SK-N-SH (cell line): ENCODE measurements around the gene PARVG. TPM values are rescaled to one million over a fixed set of nuclear protein-coding genes. Genes with fewer than 3 reads are reported as not detected.

Experiments used
- CTCF ChIA-PET: fragments of 300-600, 350-600 bp; formaldehyde crosslinking; extraction: SDS; loops from one replicate; lab custom pipeline; 2021; lab: Yijun Ruan, JAX
- POLR2A ChIA-PET: fragments of 350-600 bp; sonication (Branson Sonifier 250); formaldehyde crosslinking; extraction: SDS; loops from one replicate; lab custom pipeline; 2020; ENCODE audit warnings: antibody characterized with exemption, inconsistent platforms; lab: Yijun Ruan, JAX
- DNase-seq: peaks from one replicate; pipeline ENCODE4 v3.0.0; 2012
- H2AFZ ChIP-seq: fragments of 200-600 bp; sonication (generic); 2 replicates; pipeline ENCODE4 v1.8.1; 2016; ENCODE audit warnings: antibody characterized with exemption, mild to moderate bottlenecking, low read depth
- H3F3A ChIP-seq: fragments of 200-600 bp; sonication (generic); replicated peaks from 2 replicates; pipeline ENCODE3; 2016; ENCODE audit warnings: antibody characterized with exemption, mild to moderate bottlenecking; ENCODE audit not compliant: insufficient read depth
- H3K27ac ChIP-seq, 2 experiments: fragments of 200-500 bp in 1 of 2; fragments of 200-600 bp in 1 of 2; sonication (Bioruptor generic) in 1 of 2; sonication (generic), shearing (Covaris generic) in 1 of 2; 2 replicates each; pipeline versions ENCODE4 v1.5.1 to v1.6.1; 2014 to 2016; ENCODE audit warnings: low read depth in 2 of 2, inconsistent platforms in 1 of 2, low read length in 1 of 2, mild to moderate bottlenecking in 1 of 2, mixed read lengths in 1 of 2
- H3K27me3 ChIP-seq: fragments of 200-600 bp; sonication (generic), shearing (Covaris generic); 2 replicates; pipeline ENCODE4 v1.6.1; 2016; ENCODE audit warnings: mixed run types; ENCODE audit not compliant: insufficient read depth
- H3K36me3 ChIP-seq, 2 experiments: fragments of 200-500 bp in 1 of 2; fragments of 200-600 bp in 1 of 2; sonication (Bioruptor generic) in 1 of 2; sonication (generic) in 1 of 2; replicated peaks in 1 of 2; 2 replicates each; pipeline versions ENCODE3 to v1.5.1; 2014 to 2016; ENCODE audit warnings: low read length in 1 of 2, mild to moderate bottlenecking in 1 of 2; ENCODE audit not compliant: insufficient read depth in 2 of 2, control insufficient read depth in 1 of 2
- H3K4me1 ChIP-seq, 2 experiments: fragments of 200-500 bp in 1 of 2; fragments of 200-600 bp in 1 of 2; sonication (Bioruptor generic) in 1 of 2; sonication (generic), shearing (Covaris generic) in 1 of 2; 2 replicates each; pipeline versions ENCODE4 v1.5.1 to v1.6.1; 2014 to 2016; ENCODE audit warnings: low read depth in 1 of 2, low read length in 1 of 2, mixed run types in 1 of 2; ENCODE audit not compliant: insufficient read depth in 2 of 2, control insufficient read depth in 1 of 2
- H3K4me2 ChIP-seq: fragments of 200-600 bp; sonication (generic), shearing (Covaris generic); 2 replicates; pipeline ENCODE4 v1.6.1; 2017; ENCODE audit warnings: mixed run types
- H3K4me3 ChIP-seq, 2 experiments: fragments of 200-500 bp in 1 of 2; fragments of 200-600 bp in 1 of 2; sonication (Bioruptor generic) in 1 of 2; sonication (generic), shearing (Covaris generic) in 1 of 2; 2 replicates each; pipeline versions ENCODE4 v1.5.1 to v1.8.1; 2014 to 2016; ENCODE audit warnings: low read depth in 2 of 2, inconsistent platforms in 1 of 2, low read length in 1 of 2, mild to moderate bottlenecking in 1 of 2, mixed read lengths in 1 of 2, moderate library complexity in 1 of 2
- H3K79me2 ChIP-seq: fragments of 200-600 bp; sonication (generic); 2 replicates; pipeline ENCODE4 v1.8.1; 2017; ENCODE audit warnings: mild to moderate bottlenecking; ENCODE audit not compliant: insufficient read depth
- H3K9ac ChIP-seq: fragments of 200-600 bp; sonication (generic); 2 replicates; pipeline ENCODE4 v1.6.1; 2017; ENCODE audit warnings: mixed run types
- H3K9me2 ChIP-seq: fragments of 200-600 bp; sonication (generic); 2 replicates; pipeline ENCODE4 v1.6.1; 2017; ENCODE audit warnings: mixed run types
- H3K9me3 ChIP-seq: fragments of 200-600 bp; sonication (generic); 2 replicates; pipeline ENCODE4 v1.6.1; 2017; ENCODE audit warnings: mixed run types, mild to moderate bottlenecking, moderate library complexity
- H4K20me1 ChIP-seq: fragments of 200-600 bp; sonication (generic); 2 replicates; pipeline ENCODE4 v1.6.1; 2017; ENCODE audit warnings: mild to moderate bottlenecking, mixed run types; ENCODE audit not compliant: insufficient read depth
- ELF1 ChIP-seq: IDR thresholded peaks from 2 replicates; pipeline ENCODE4 v1.4.0; 2012
- EP300 ChIP-seq, 2 experiments: IDR thresholded peaks; 2 replicates each; pipeline versions ENCODE4 v1.4.0 to v1.6.1; 2012; ENCODE audit warnings: borderline replicate concordance in 1 of 2, low read depth in 1 of 2, low read length in 1 of 2
- EZH2phosphoT487 ChIP-seq: fragments of 200-600 bp; sonication (generic); IDR thresholded peaks from 2 replicates; pipeline ENCODE4 v1.6.1; 2017; ENCODE audit warnings: low read depth, mixed run types, mild to moderate bottlenecking, antibody characterized with exemption, moderate library complexity, borderline replicate concordance
- JUND ChIP-seq: IDR thresholded peaks from 2 replicates; pipeline ENCODE4 v1.4.0; 2012
- MEF2A ChIP-seq: IDR thresholded peaks from 2 replicates; pipeline ENCODE4 v1.4.0; 2012; ENCODE audit warnings: low read depth, borderline replicate concordance
- NFIC ChIP-seq: IDR thresholded peaks from 2 replicates; pipeline ENCODE4 v1.4.0; 2012; ENCODE audit warnings: borderline replicate concordance
- RFX5 ChIP-seq: IDR thresholded peaks from 2 replicates; pipeline ENCODE4 v1.6.1; 2012; ENCODE audit warnings: mild to moderate bottlenecking, improper control_type of control experiment, low read length
- SMC3 ChIP-seq: IDR thresholded peaks from 2 replicates; pipeline ENCODE4 v1.6.1; 2012; ENCODE audit warnings: low read depth, low read length, improper control_type of control experiment
- TAF1 ChIP-seq: IDR thresholded peaks from 2 replicates; pipeline ENCODE4 v1.6.1; 2012; ENCODE audit warnings: low read depth, mild to moderate bottlenecking, low read length, moderate library complexity, borderline replicate concordance
- TCF12 ChIP-seq: IDR thresholded peaks from 2 replicates; pipeline ENCODE4 v1.4.0; 2012
- WGBS: methylation state at CpG from one replicate; pipeline ENCODE4 v1.1.6; 2017; ENCODE audit warnings: low lambda C conversion rate; 5-methylcytosine and 5-hydroxymethylcytosine counted together
- polyA plus RNA-seq, 3 experiments: library from polyadenylated mRNA; depleted of rRNA; stranded (reverse); fragments of >200 nt; gene quantifications; 2 replicates each; pipeline ENCODE4 v1.2.3, GENCODE V29; 2012
- TF ChIP-seq, protein P1 (sequence below): IDR thresholded peaks from 2 replicates; pipeline ENCODE4 v1.4.0; 2012; ENCODE audit warnings: low read depth, borderline replicate concordance
- TF ChIP-seq, protein P2 (sequence below): fragments of 200-600 bp; sonication (generic); IDR thresholded peaks from 2 replicates; pipeline ENCODE4 v1.6.1; 2017; ENCODE audit warnings: antibody characterized with exemption, mild to moderate bottlenecking, moderate library complexity
- TF ChIP-seq, protein P3 (sequence below): fragments of 150-350 bp; IDR thresholded peaks from 2 replicates; pipeline ENCODE4 v1.6.1; 2017; ENCODE audit warnings: antibody characterized with exemption, low read length, low read depth, borderline replicate concordance

PARVG gene
- polyA plus RNA-seq, 1 of the 3 experiments (the other 2 are of a cell fraction): 0.05 TPM

DNA sequence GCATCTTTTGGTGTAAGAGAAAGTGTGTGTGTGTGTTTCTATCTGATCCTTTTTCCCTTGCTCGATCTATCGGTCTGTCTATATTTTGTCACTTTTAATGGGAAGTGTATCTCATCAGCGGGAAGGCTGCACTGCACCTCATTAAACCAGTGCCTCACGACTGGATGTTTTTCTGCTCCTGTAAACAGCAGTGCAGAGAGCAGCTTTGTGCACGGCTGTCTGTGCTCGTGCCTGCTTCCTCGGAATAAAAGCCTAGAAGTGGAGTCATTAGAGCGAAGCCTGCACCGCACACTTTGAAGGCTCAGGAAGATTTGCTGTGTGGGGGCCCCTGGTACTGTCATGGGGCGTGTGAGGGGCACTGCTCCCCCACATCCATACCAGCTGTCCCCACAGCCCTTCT, 27.0 kb upstream of the PARVG start:
- H3K36me3 ChIP-seq: no peaks in the 10 kb centered on the region
- no peaks in the 10 kb centered on the region for H4K20me1 ChIP-seq
- H3K9ac ChIP-seq: no peak overlapping the region
- DNase-seq: no peak
- no peak overlapping the region for H2AFZ ChIP-seq
- H3K9me3 ChIP-seq: no peaks in the 10 kb centered on the region
- no peaks in the 10 kb centered on the region for H3F3A ChIP-seq
- TF ChIP-seq ELF1 (no peak), RFX5 (no peak)
- ChIA-PET POLR2A (no interaction called here), CTCF (no interaction called here)
- no peak overlapping the region for H3K27ac ChIP-seq
- no peaks in the 10 kb centered on the region for H3K27me3 ChIP-seq
- H3K79me2 ChIP-seq: no peaks in the 10 kb centered on the region
- H3K4me1 ChIP-seq: peaks cover 0 to 3% of the 10 kb centered on the region in 2 experiments; a peak in 2 of 4 replicates
- no peak overlapping the region for H3K4me2 ChIP-seq
- 90% methylated on average over 10 of the region's 10 CpGs for WGBS
- no peak overlapping the region for H3K4me3 ChIP-seq
- H3K9me2 ChIP-seq: no peaks in the 10 kb centered on the region

DNA sequence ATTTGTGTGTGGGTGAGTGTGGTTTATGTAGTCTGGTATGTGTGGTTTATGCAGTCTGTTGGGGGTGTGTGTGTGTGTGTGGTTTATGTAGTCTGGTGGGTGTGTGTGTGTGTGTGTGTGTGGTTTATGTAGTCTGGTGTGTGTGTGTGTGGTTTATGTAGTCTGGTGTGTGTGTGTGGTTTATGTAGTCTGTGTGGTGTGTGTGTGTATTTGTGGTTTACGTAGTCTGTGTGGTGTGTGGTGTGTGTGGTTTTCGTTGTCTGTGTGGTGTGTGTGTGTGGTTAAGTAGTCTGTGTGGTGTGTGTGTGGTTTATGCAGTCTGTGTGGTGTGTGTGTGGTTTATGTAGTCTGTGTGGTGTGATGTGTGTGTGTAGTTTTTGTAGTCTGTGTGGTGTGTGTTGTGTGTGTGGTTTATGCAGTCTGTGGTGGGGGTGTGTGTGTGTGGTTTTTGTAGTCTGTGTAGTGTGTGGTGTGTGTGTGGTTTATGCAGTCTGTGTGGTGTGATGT, 26.2 kb upstream of the PARVG start:
- ChIA-PET CTCF (no interaction called here), POLR2A (no interaction called here)
- no peak for TF ChIP-seq EP300 (IDR thresholded peaks at IDR 0.05; ENCODE audit: borderline replicate concordance in 1 of 2, low read depth in 1 of 2, low read length in 1 of 2)
- no peak for TF ChIP-seq MEF2A
- TF ChIP-seq SMC3: no peak
- no peak for TF ChIP-seq TCF12
- TF ChIP-seq, protein P1, sequence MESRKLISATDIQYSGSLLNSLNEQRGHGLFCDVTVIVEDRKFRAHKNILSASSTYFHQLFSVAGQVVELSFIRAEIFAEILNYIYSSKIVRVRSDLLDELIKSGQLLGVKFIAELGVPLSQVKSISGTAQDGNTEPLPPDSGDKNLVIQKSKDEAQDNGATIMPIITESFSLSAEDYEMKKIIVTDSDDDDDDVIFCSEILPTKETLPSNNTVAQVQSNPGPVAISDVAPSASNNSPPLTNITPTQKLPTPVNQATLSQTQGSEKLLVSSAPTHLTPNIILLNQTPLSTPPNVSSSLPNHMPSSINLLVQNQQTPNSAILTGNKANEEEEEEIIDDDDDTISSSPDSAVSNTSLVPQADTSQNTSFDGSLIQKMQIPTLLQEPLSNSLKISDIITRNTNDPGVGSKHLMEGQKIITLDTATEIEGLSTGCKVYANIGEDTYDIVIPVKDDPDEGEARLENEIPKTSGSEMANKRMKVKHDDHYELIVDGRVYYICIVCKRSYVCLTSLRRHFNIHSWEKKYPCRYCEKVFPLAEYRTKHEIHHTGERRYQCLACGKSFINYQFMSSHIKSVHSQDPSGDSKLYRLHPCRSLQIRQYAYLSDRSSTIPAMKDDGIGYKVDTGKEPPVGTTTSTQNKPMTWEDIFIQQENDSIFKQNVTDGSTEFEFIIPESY: no peak
- TF ChIP-seq NFIC: no peak
- H3K27me3 ChIP-seq: no peaks in the 10 kb centered on the region
- H4K20me1 ChIP-seq: no peaks in the 10 kb centered on the region
- H3K9me2 ChIP-seq: no peaks in the 10 kb centered on the region
- H3K4me3 ChIP-seq: no peak overlapping the region
- H3F3A ChIP-seq: no peaks in the 10 kb centered on the region
- no peaks in the 10 kb centered on the region for H3K36me3 ChIP-seq
- no peak overlapping the region for H3K27ac ChIP-seq
- no peaks in the 10 kb centered on the region for H3K79me2 ChIP-seq
- H3K9ac ChIP-seq: no peak overlapping the region
- WGBS: 100% methylated on average over 2 of the region's 2 CpGs
- H3K4me1 ChIP-seq: peaks cover 0 to 11% of the 10 kb centered on the region in 2 experiments; a peak in 2 of 4 replicates
- DNase-seq: no peak
- H3K9me3 ChIP-seq: no peaks in the 10 kb centered on the region
- no peak overlapping the region for H2AFZ ChIP-seq
- H3K4me2 ChIP-seq: no peak overlapping the region

DNA sequence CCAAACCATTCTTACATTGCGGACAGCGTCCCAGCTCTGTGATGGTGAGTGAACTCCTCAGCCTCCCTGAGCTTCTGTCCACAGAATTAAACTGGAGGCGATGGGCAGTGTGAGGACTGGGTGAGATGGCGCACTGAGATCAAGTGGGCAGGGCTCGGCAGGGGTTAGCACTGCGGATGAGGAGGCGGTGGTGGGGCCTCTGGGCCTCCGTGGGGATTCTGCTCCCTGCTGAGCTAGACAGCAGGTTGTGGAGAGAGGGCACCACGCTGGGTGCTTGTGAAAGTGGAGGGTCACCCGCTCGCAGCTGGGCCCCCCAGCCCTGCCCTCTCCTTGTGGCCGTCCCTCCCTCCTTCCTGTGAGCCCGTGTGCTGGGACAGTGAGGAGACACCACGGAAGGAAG, 25.6 kb upstream of the PARVG start:
- peaks cover 0 to 15% of the 10 kb centered on the region in 2 experiments; a peak in 2 of 4 replicates for H3K4me1 ChIP-seq
- H3K9ac ChIP-seq: no peak overlapping the region
- no peaks in the 10 kb centered on the region for H3K79me2 ChIP-seq
- no peaks in the 10 kb centered on the region for H3K27me3 ChIP-seq
- no peaks in the 10 kb centered on the region for H4K20me1 ChIP-seq
- no peak overlapping the region for H3K27ac ChIP-seq
- no peaks in the 10 kb centered on the region for H3K9me2 ChIP-seq
- H3F3A ChIP-seq: no peaks in the 10 kb centered on the region
- ChIA-PET POLR2A (no interaction called here), CTCF (interaction anchor here (0.9 kb wide), 1 partner anchor 470 kb away, joined by 3 read pairs; no protein-coding TSS in a partner anchor)
- no peak overlapping the region for H2AFZ ChIP-seq
- no peaks in the 10 kb centered on the region for H3K9me3 ChIP-seq
- 93% methylated on average over 9 of the region's 14 CpGs for WGBS
- H3K36me3 ChIP-seq: no peaks in the 10 kb centered on the region
- H3K4me2 ChIP-seq: no peak overlapping the region
- no peak overlapping the region for H3K4me3 ChIP-seq
- no peak for DNase-seq
- TF ChIP-seq TAF1 (no peak), RFX5 (no peak), JUND (no peak), EZH2phosphoT487 (no peak), MEF2A (no peak)
- TF ChIP-seq, protein P2, sequence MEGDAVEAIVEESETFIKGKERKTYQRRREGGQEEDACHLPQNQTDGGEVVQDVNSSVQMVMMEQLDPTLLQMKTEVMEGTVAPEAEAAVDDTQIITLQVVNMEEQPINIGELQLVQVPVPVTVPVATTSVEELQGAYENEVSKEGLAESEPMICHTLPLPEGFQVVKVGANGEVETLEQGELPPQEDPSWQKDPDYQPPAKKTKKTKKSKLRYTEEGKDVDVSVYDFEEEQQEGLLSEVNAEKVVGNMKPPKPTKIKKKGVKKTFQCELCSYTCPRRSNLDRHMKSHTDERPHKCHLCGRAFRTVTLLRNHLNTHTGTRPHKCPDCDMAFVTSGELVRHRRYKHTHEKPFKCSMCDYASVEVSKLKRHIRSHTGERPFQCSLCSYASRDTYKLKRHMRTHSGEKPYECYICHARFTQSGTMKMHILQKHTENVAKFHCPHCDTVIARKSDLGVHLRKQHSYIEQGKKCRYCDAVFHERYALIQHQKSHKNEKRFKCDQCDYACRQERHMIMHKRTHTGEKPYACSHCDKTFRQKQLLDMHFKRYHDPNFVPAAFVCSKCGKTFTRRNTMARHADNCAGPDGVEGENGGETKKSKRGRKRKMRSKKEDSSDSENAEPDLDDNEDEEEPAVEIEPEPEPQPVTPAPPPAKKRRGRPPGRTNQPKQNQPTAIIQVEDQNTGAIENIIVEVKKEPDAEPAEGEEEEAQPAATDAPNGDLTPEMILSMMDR: no peak
- TF ChIP-seq, protein P3, sequence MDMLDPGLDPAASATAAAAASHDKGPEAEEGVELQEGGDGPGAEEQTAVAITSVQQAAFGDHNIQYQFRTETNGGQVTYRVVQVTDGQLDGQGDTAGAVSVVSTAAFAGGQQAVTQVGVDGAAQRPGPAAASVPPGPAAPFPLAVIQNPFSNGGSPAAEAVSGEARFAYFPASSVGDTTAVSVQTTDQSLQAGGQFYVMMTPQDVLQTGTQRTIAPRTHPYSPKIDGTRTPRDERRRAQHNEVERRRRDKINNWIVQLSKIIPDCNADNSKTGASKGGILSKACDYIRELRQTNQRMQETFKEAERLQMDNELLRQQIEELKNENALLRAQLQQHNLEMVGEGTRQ: no peak
- TF ChIP-seq, protein P1: no peak
